ENCODE measurements around the gene ABHD1. TPM values are rescaled to one million over a fixed set of nuclear protein-coding genes. Genes with fewer than 3 reads are reported as not detected.

The ABHD1 gene
- total RNA-seq, 1 donor from 2014 or later, result not detected

DNA sequence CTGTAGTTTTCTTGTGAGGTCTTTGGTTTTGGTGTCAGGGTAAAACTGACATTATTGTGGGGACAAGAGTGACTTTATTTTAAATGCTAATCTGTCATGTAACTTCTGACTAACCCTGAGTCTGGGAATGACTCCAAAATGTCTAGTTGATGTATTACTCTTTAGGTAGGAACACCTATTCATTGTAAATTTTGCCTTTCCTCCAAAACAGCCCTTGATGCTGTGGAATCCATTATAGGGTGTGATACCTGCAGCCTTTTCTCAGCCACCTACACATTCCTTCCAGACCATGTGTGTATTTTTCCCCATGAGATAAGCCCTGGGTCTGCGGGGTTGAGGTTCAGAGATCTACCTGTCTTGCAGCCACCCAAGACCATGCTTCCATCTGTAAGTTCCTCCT is 19.7 kb downstream of the ABHD1 start:
- no peak overlapping the region for H3K27ac ChIP-seq
- TF ChIP-seq POLR2A (IDR thresholded peaks at IDR 0.05) (no peak), POLR2AphosphoS5 (IDR thresholded peaks at IDR 0.05; ENCODE audit: insufficient read depth in 1 of 2, low read depth in 1 of 2) (peak in 1 of 2 donors; percentile 7)
- TF ChIP-seq, protein P1, sequence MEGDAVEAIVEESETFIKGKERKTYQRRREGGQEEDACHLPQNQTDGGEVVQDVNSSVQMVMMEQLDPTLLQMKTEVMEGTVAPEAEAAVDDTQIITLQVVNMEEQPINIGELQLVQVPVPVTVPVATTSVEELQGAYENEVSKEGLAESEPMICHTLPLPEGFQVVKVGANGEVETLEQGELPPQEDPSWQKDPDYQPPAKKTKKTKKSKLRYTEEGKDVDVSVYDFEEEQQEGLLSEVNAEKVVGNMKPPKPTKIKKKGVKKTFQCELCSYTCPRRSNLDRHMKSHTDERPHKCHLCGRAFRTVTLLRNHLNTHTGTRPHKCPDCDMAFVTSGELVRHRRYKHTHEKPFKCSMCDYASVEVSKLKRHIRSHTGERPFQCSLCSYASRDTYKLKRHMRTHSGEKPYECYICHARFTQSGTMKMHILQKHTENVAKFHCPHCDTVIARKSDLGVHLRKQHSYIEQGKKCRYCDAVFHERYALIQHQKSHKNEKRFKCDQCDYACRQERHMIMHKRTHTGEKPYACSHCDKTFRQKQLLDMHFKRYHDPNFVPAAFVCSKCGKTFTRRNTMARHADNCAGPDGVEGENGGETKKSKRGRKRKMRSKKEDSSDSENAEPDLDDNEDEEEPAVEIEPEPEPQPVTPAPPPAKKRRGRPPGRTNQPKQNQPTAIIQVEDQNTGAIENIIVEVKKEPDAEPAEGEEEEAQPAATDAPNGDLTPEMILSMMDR (IDR thresholded peaks at IDR 0.05), result no peak
- no peak for DNase-seq (ENCODE audit: extremely low spot score in 2 of 2)
- H3K27me3 ChIP-seq, result no peaks in the 10 kb centered on the region
- H3K4me1 ChIP-seq, result no peaks in the 10 kb centered on the region
- no peaks in the 10 kb centered on the region for H3K36me3 ChIP-seq
- H3K4me3 ChIP-seq, result no peak overlapping the region
- no peaks in the 10 kb centered on the region for H3K9me3 ChIP-seq
- intact Hi-C loops (cut with DNase I), result no loop called here

DNA sequence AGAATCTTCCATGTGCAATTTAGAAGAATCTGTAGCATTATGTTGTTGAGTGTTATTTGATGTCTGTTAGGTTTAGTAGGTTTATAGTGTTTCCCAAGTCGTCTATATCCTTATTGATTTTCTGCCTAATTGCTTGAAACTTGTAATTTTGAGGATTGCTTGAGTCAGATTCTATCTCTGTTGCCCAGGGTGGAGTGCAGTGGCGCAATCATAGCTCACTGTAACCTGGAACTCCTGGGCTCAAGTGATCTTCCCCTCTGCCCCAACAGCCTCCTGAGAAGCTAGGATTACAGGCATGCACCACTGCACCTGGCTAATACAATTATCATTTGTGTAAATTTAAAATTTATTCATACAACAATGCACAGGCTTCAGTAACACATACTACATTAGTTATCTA is 22.1 kb downstream of the ABHD1 start:
- intact Hi-C loops (cut with DNase I), result no loop called here
- Histone ChIP-seq H3K4me1 (no peaks in the 10 kb centered on the region), H3K9me3 (no peaks in the 10 kb centered on the region), H3K36me3 (no peaks in the 10 kb centered on the region), H3K27me3 (no peaks in the 10 kb centered on the region), H3K27ac (no peak overlapping the region), H3K4me3 (no peak overlapping the region)
- TF ChIP-seq, protein P1 (IDR thresholded peaks at IDR 0.05), result no peak
- no peak for TF ChIP-seq POLR2AphosphoS5 (IDR thresholded peaks at IDR 0.05; ENCODE audit: insufficient read depth in 1 of 2, low read depth in 1 of 2)
- TF ChIP-seq POLR2A (IDR thresholded peaks at IDR 0.05), result no peak
- no peak for DNase-seq (ENCODE audit: extremely low spot score in 2 of 2)

DNA sequence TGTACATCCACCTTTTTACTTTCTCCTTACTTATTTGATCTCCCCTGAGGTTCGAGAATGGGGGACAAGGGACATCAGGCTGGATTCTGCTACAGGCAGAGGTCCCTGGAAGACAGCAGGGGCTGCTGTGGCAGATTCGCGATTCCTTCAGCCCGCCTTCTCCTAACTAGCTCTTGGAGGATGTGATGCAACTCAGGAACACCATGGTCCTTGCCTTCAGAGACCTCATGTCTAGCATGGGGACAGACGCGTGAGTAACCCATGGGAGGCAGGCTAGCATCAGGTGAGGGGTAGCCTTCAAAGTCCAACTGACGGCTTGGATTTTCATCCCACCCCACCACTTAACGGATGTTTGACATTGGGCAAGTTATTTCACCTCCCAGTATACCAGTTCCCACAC is 24.3 kb downstream of the ABHD1 start:
- H3K4me1 ChIP-seq, result no peaks in the 10 kb centered on the region
- H3K4me3 ChIP-seq, result no peak overlapping the region
- no peaks in the 10 kb centered on the region for H3K9me3 ChIP-seq
- no peaks in the 10 kb centered on the region for H3K27me3 ChIP-seq
- H3K27ac ChIP-seq, result no peak overlapping the region
- intact Hi-C loops (cut with DNase I), result no loop called here
- TF ChIP-seq, protein P1 (IDR thresholded peaks at IDR 0.05), result no peak
- TF ChIP-seq POLR2AphosphoS5 (IDR thresholded peaks at IDR 0.05; ENCODE audit: insufficient read depth in 1 of 2, low read depth in 1 of 2), result no peak
- DNase-seq (ENCODE audit: extremely low spot score in 2 of 2), result no peak
- no peaks in the 10 kb centered on the region for H3K36me3 ChIP-seq

DNA sequence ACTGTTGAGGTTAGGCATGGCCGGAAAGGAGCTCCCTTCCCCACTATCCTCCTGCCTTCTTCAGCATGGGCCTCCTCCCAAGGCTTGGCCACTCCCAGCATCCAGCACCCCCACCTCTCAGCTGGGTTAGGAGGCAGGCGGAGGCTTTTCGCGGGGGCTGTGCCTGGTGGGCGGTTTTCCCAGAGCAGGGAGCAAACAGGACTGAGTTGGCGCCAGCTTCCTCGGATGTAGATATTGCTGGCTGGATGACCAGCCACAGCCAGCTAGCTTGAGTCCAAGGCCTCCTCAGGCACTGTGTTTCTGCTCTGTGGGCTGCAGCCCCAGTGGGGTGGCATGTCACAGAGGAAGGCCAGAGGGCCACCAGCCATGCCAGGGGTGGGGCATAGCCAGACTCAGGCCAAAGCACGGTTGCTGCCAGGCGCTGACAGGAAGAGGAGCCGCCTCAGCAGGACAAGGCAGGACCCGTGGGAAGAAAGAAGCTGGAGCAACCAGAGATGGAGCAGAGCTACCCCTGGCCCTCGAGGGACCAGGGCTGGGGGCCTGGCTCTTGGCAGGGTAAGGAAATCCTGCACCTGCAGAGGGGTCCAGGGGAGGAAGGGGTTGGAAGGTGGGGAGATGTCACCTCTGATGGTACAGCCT is 25.3 kb downstream of the ABHD1 start, which contains the start of gene TCF23:
Gene TCF23, plus strand, starts transcription at position 204 of the 639 bp plus-strand sequence. Its CDS starts 130 bp downstream, at position 334.
- Histone ChIP-seq H3K27ac (no peak within 1 kb of the TSS), H3K4me1 (peaks cover 1% of the 10 kb centered on the region), H3K4me3 (peak within 1 kb of the TSS in 1 of 2 donors; percentile 8), H3K9me3 (no peaks in the 10 kb centered on the region), H3K27me3 (no peaks in the 10 kb centered on the region), H3K36me3 (no peaks in the 10 kb centered on the region)
- DNase-seq (ENCODE audit: extremely low spot score in 2 of 2), result no peak
- intact Hi-C loops (cut with DNase I), result no loop called here
- TF ChIP-seq, protein P1 (IDR thresholded peaks at IDR 0.05), result no peak
- no peak for TF ChIP-seq POLR2A (IDR thresholded peaks at IDR 0.05)
- TF ChIP-seq POLR2AphosphoS5 (IDR thresholded peaks at IDR 0.05; ENCODE audit: insufficient read depth in 1 of 2, low read depth in 1 of 2), result peak; percentile 35 to 69

All from vagina (tissue), 2 donors.